GM18870 (cell line): ENCODE results near the gene ADCY5.

Source experiments
- ATAC-seq: cut with Tn5 transposase; IDR thresholded peaks from one replicate; pipeline ENCODE4 v1.9.1; 2021; ENCODE audit warnings: moderate library complexity; ENCODE audit not compliant: unreplicated experiment

ADCY5 gene

GRCh38 chr3:123312331-123313265 is 136.3 kb downstream of the ADCY5 start:
- ATAC-seq: no peak

GRCh38 chr3:123311201-123311600 is 137.7 kb downstream of the ADCY5 start:
- ATAC-seq: no peak

- ATAC-seq: no peak
These were observed 138.1 kb downstream of the ADCY5 start for GRCh38 chr3:123310741-123311140.

GRCh38 chr3:123310186-123310585 is 138.7 kb downstream of the ADCY5 start:
- no peak for ATAC-seq

GRCh38 chr3:123307064-123307463 is 141.8 kb downstream of the ADCY5 start:
- ATAC-seq: no peak

GRCh38 chr3:123305192-123305591 is 143.7 kb downstream of the ADCY5 start:
- ATAC-seq: no peak

- ATAC-seq: no peak
These were observed 144.8 kb downstream of the ADCY5 start for GRCh38 chr3:123303976-123304560.

GRCh38 chr3:123302961-123303360 is 145.9 kb downstream of the ADCY5 start:
- no peak for ATAC-seq

GRCh38 chr3:123301331-123302184 is 147.3 kb downstream of the ADCY5 start:
- no peak for ATAC-seq

- ATAC-seq: no peak
These were observed 148.3 kb downstream of the ADCY5 start for GRCh38 chr3:123300583-123300982.

- no peak for ATAC-seq
These were observed 148.8 kb downstream of the ADCY5 start for GRCh38 chr3:123300056-123300455.

GRCh38 chr3:123299581-123299980 is 149.3 kb downstream of the ADCY5 start:
- no peak for ATAC-seq

- ATAC-seq: no peak
These were observed 150.0 kb downstream of the ADCY5 start for GRCh38 chr3:123298903-123299302.

- ATAC-seq: no peak
These were observed 151.3 kb downstream of the ADCY5 start for GRCh38 chr3:123297627-123297899.

GRCh38 chr3:123296836-123297626 is 151.9 kb downstream of the ADCY5 start:
- ATAC-seq: no peak

GRCh38 chr3:123296261-123296660 is 152.6 kb downstream of the ADCY5 start:
- ATAC-seq: no peak

GRCh38 chr3:123295901-123296250 is 153.0 kb downstream of the ADCY5 start:
- ATAC-seq: no peak

- no peak for ATAC-seq
These were observed 153.6 kb downstream of the ADCY5 start for GRCh38 chr3:123295171-123295900.

GRCh38 chr3:123294296-123294938 is 154.5 kb downstream of the ADCY5 start:
- ATAC-seq: no peak
